IMR-90 (cell line): Measurements from ENCODE around the gene BCHE.

Experiments
- CHD1 ChIP-seq: IDR thresholded peaks from 2 replicates; pipeline ENCODE4 v1.6.1; 2012; ENCODE audit warnings: low read depth, low read length, improper control_type of control experiment
- CTCF ChIP-seq: conservative IDR thresholded peaks from 2 replicates; pipeline ENCODE4 v1.5.1; 2012; ENCODE audit warnings: mild to moderate bottlenecking, low read depth, low read length, improper control_type of control experiment
- RAD21 ChIP-seq: IDR thresholded peaks from 2 replicates; pipeline ENCODE4 v1.6.1; 2012; ENCODE audit warnings: low read length, improper control_type of control experiment

GRCh38 chr3:165728924-165729323 lies 108.3 kb downstream of the BCHE start:
- TF ChIP-seq CTCF (no peak), RAD21 (no peak), CHD1 (no peak)
